Measurements from ENCODE around the gene SLC6A18.

Gene SLC6A18

DNA sequence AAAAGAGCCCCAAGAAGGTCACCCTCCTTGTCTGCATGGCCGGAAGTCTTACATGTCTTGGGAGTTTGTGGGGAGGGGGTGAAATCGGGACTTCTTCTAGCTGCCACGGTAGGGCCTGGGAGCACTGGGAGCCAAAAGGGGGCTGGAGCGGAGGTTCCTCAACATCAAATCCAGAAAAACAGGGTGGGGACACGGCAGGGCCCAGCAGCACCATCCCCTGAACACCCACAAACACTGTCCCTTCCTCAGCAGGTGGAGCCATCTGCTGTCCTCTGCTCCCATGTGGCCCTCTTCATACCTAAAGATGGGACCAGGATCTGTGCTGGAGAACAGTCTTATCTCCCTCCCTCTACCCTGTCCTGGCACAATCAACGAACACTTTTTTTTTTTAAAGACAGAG, 67.0 kb downstream of the SLC6A18 start:
- no peak for DNase-seq (ENCODE audit: low spot score)

DNA sequence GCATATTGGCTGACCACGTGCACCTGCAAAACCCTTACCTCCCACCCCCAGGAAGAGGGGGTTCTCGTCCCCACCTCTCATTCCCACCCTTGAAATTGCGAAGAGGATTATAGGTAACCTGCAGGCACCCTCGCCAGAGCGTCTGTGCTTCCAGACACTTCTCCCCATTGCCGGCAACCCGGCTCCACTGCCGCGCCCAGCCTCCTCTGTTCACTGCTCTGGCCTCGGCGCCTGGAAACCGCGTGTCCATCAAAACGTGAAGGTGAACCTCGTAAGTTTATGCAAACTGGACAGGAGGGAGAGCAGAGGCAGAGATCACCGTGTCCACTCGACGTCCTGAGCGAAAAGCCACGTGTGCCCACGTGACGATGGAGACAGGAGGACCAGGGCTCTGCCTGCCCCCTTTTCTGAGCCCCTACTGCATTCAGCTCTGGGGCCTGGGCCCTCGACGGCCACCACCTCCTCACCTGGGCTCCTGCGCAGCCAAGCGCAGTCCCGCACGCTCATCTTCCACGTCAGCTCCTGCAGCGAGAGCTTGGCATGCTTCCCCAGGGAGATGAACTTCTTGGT, 67.8 kb downstream of the SLC6A18 start:
- DNase-seq (ENCODE audit: low spot score), result no peak

DNA sequence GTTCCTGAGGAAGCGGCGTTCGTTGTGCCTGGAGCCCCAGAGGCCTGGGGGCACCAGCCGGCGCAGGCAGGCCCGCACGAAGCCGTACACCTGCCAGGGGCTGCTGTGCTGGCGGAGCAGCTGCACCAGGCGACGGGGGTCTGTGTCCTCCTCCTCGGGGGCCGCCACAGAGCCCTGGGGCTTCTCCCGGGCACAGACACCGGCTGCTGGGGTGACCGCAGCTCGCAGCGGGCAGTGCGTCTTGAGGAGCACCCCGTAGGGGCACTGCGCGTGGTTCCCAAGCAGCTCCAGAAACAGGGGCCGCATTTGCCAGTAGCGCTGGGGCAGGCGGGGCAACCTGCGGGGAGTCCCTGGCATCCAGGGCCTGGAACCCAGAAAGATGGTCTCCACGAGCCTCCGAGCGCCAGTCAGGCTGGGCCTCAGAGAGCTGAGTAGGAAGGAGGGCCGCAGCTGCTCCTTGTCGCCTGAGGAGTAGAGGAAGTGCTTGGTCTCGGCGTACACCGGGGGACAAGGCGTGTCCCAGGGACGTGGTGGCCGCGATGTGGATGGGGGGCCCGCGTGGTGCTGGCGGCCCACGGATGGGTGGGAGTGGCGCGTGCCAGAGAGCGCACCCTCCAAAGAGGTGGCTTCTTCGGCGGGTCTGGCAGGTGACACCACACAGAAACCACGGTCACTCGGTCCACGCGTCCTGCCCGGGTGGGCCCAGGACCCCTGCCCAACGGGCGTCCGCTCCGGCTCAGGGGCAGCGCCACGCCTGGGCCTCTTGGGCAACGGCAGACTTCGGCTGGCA, 68.4 kb downstream of the SLC6A18 start:
- DNase-seq (ENCODE audit: low spot score), result no peak

DNA sequence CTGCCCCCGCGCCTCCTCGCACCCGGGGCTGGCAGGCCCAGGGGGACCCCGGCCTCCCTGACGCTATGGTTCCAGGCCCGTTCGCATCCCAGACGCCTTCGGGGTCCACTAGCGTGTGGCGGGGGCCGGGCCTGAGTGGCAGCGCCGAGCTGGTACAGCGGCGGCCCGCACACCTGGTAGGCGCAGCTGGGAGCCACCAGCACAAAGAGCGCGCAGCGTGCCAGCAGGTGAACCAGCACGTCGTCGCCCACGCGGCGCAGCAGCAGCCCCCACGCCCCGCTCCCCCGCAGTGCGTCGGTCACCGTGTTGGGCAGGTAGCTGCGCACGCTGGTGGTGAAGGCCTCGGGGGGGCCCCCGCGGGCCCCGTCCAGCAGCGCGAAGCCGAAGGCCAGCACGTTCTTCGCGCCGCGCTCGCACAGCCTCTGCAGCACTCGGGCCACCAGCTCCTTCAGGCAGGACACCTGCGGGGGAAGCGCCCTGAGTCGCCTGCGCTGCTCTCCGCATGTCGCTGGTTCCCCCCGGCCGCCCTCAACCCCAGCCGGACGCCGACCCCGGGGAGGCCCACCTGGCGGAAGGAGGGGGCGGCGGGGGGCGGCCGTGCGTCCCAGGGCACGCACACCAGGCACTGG, 69.1 kb downstream of the SLC6A18 start:
- no peak for DNase-seq (ENCODE audit: low spot score)

DNA sequence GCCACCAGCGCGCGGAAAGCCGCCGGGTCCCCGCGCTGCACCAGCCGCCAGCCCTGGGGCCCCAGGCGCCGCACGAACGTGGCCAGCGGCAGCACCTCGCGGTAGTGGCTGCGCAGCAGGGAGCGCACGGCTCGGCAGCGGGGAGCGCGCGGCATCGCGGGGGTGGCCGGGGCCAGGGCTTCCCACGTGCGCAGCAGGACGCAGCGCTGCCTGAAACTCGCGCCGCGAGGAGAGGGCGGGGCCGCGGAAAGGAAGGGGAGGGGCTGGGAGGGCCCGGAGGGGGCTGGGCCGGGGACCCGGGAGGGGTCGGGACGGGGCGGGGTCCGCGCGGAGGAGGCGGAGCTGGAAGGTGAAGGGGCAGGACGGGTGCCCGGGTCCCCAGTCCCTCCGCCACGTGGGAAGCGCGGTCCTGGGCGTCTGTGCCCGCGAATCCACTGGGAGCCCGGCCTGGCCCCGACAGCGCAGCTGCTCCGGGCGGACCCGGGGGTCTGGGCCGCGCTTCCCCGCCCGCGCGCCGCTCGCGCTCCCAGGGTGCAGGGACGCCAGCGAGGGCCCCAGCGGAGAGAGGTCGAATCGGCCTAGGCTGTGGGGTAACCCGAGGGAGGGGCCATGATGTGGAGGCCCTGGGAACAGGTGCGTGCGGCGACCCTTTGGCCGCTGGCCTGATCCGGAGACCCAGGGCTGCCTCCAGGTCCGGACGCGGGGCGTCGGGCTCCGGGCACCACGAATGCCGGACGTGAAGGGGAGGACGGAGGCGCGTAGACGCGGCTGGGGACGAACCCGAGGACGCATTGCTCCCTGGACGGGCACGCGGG, 69.9 kb downstream of the SLC6A18 start, which contains the start of gene TERT:
Gene TERT, minus strand, starts transcription at position 234 of the 815 bp plus-strand sequence. Its CDS starts 79 bp downstream, at position 155.
- DNase-seq (ENCODE audit: low spot score), result no peak

DNA sequence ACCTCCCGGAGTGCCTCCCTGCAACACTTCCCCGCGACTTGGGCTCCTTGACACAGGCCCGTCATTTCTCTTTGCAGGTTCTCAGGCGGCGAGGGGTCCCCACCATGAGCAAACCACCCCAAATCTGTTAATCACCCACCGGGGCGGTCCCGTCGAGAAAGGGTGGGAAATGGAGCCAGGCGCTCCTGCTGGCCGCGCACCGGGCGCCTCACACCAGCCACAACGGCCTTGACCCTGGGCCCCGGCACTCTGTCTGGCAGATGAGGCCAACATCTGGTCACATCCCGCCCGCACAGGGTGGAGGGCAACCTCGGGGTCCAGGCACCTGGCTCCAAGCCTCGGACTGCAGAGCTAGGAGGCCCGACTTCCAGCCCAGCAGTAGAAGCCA, 70.5 kb downstream of the SLC6A18 start:
- no peak for DNase-seq (ENCODE audit: low spot score)

Measured in globus pallidus (tissue), 1 donor.